Measurements from ENCODE around the gene SMAD3.

Gene SMAD3

GRCh38 chr15:67095912-67096311 lies 30.5 kb downstream of the SMAD3 start:
- DNase-seq (ENCODE audit: low read depth in 2 of 3, low spot score in 2 of 3): no peak

- DNase-seq (ENCODE audit: low read depth in 2 of 3, low spot score in 2 of 3): no peak
Observed at GRCh38 chr15:67096546-67097294, 31.3 kb downstream of the SMAD3 start.

GRCh38 chr15:67097424-67097823 lies 32.0 kb downstream of the SMAD3 start:
- DNase-seq (ENCODE audit: low read depth in 2 of 3, low spot score in 2 of 3): no peak

GRCh38 chr15:67097930-67098740 lies 32.7 kb downstream of the SMAD3 start:
- DNase-seq (ENCODE audit: low read depth in 2 of 3, low spot score in 2 of 3): no peak

GRCh38 chr15:67098768-67099282 lies 33.4 kb downstream of the SMAD3 start:
- DNase-seq (ENCODE audit: low read depth in 2 of 3, low spot score in 2 of 3): no peak

GRCh38 chr15:67100124-67100791 lies 34.9 kb downstream of the SMAD3 start:
- no peak for DNase-seq (ENCODE audit: low read depth in 2 of 3, low spot score in 2 of 3)

GRCh38 chr15:67100801-67101581 lies 35.6 kb downstream of the SMAD3 start:
- DNase-seq (ENCODE audit: low read depth in 2 of 3, low spot score in 2 of 3): no peak

GRCh38 chr15:67101911-67102598 lies 36.7 kb downstream of the SMAD3 start:
- no peak for DNase-seq (ENCODE audit: low read depth in 2 of 3, low spot score in 2 of 3)

GRCh38 chr15:67102599-67102929 lies 37.2 kb downstream of the SMAD3 start:
- no peak for DNase-seq (ENCODE audit: low read depth in 2 of 3, low spot score in 2 of 3)

GRCh38 chr15:67103021-67103420 lies 37.6 kb downstream of the SMAD3 start:
- no peak for DNase-seq (ENCODE audit: low read depth in 2 of 3, low spot score in 2 of 3)

GRCh38 chr15:67103432-67103831 lies 38.0 kb downstream of the SMAD3 start:
- DNase-seq (ENCODE audit: low read depth in 2 of 3, low spot score in 2 of 3): no peak

GRCh38 chr15:67103869-67104268 lies 38.5 kb downstream of the SMAD3 start:
- DNase-seq (ENCODE audit: low read depth in 2 of 3, low spot score in 2 of 3): no peak

GRCh38 chr15:67104510-67104909 lies 39.1 kb downstream of the SMAD3 start:
- DNase-seq (ENCODE audit: low read depth in 2 of 3, low spot score in 2 of 3): no peak

GRCh38 chr15:67105065-67105951 lies 39.9 kb downstream of the SMAD3 start:
- no peak for DNase-seq (ENCODE audit: low read depth in 2 of 3, low spot score in 2 of 3)

- no peak for DNase-seq (ENCODE audit: low read depth in 2 of 3, low spot score in 2 of 3)
Observed at GRCh38 chr15:67105991-67106763, 40.8 kb downstream of the SMAD3 start.

GRCh38 chr15:67106764-67107013 lies 41.3 kb downstream of the SMAD3 start:
- DNase-seq (ENCODE audit: low read depth in 2 of 3, low spot score in 2 of 3): no peak

GRCh38 chr15:67107014-67107812 lies 41.8 kb downstream of the SMAD3 start:
- no peak for DNase-seq (ENCODE audit: low read depth in 2 of 3, low spot score in 2 of 3)

Measured in activated CD8-positive, alpha-beta memory T cell treated with anti-CD3 and anti-CD28 coated beads for 48 hours (primary cell).